ENCODE measurements around the gene RAF1.

GRCh38 chr3:12611117-12611516 lies 52.8 kb downstream of the RAF1 start:
- no peak for TF ChIP-seq CTCF (conservative IDR thresholded peaks at IDR 0.05 in 1 of 2, IDR thresholded peaks at IDR 0.05 in 1 of 2; ENCODE audit: extremely low read depth in 1 of 2, insufficient read depth in 1 of 2, low read depth in 1 of 2, low read length in 2 of 2)
- TF ChIP-seq EZH2 (IDR thresholded peaks at IDR 0.05; ENCODE audit: borderline replicate concordance, low read length): no peak
